Ovary (tissue), 9 donors: ENCODE measurements around the gene SCEL. TPM values are rescaled to one million over a fixed set of nuclear protein-coding genes. Genes with fewer than 3 reads are reported as not detected.

Experiments
- DNase-seq, 5 donors: peaks; one replicate each; pipeline ENCODE4 v3.0.0-alpha.2; 2019 to 2020
- H3K27ac ChIP-seq, 2 donors: fragments of 200-600 bp; one replicate each; pipeline versions ENCODE4 v1.5.1 to v1.8.0; 2019 to 2022
- H3K27me3 ChIP-seq: fragments of 200-600 bp; one replicate; pipeline ENCODE4 v1.8.0; 2022
- H3K36me3 ChIP-seq: fragments of 200-600 bp; sonication (generic); one replicate; pipeline ENCODE4 v1.5.1; 2019
- H3K4me1 ChIP-seq: one replicate; pipeline ENCODE4 v1.8.1; 2013; ENCODE audit warnings: mild to moderate bottlenecking, moderate library complexity; ENCODE audit not compliant: insufficient read depth
- H3K4me3 ChIP-seq: fragments of 200-600 bp; sonication (generic); one replicate; pipeline ENCODE4 v1.5.1; 2017
- H3K9me3 ChIP-seq, 2 donors: fragments of 200-600 bp in 1 of 2; sonication (generic) in 1 of 2; one replicate each; pipeline versions ENCODE4 v1.5.1 to v1.8.1; 2013 to 2019; ENCODE audit warnings: mild to moderate bottlenecking in 1 of 2, moderate library complexity in 1 of 2
- CTCF ChIP-seq, 3 donors: fragments of 450-650 bp in 2 of 3; fragments of 200-600 bp in 1 of 3; IDR thresholded peaks; one replicate each; pipeline versions ENCODE4 v1.5.1 to v1.8.0; 2016 to 2022; ENCODE audit warnings: antibody characterized with exemption in 3 of 3, mild to moderate bottlenecking in 1 of 3
- EP300 ChIP-seq: sonication (generic); formaldehyde crosslinking; IDR thresholded peaks from one replicate; pipeline ENCODE4 v1.6.1; 2017; ENCODE audit warnings: antibody characterized with exemption
- POLR2A ChIP-seq: fragments of 450-650 bp; IDR thresholded peaks from one replicate; pipeline ENCODE4 v1.6.1; 2017; ENCODE audit warnings: antibody characterized with exemption, mild to moderate bottlenecking, moderate library complexity
- WGBS, 3 donors: extraction: QIAGEN DNeasy Blood & Tissue Kit in 1 of 3; methylation state at CpG; one replicate each; pipeline versions ENCODE4 v1.1.5 to v1.1.7; 2013 to 2017; 5-methylcytosine and 5-hydroxymethylcytosine counted together
- intact Hi-C, 4 donors: fragments of 100-400 bp; cut with DNase I; formaldehyde crosslinking; loops; one replicate each; pipeline versions ENCODE4 v1.11.0 to v1.15.1; 2022 to 2023
- polyA plus RNA-seq, 2 donors: library from polyadenylated mRNA; stranded (reverse); fragments of 200-250 nt in 1 of 2; fragments of 350-450 nt in 1 of 2; fragmentation: Illumina TruSeq in 1 of 2; extraction: RNeasy Lipid Tissue Mini Kit (QIAGEN cat#74804) in 1 of 2; gene quantifications; one replicate each; pipeline ENCODE4 v1.2.3, GENCODE V29; 2013 to 2014
- total RNA-seq, 7 donors: library from RNA; depleted of rRNA in 2 of 7; stranded (reverse); fragments of >200 nt in 2 of 7; fragmentation: NEBNext Ultra II Directional in 3 of 7; extraction: Animal tissue kit (Norgen Biotek cat#: 25700) in 3 of 7; gene quantifications; one replicate each; pipeline versions ENCODE4 v1.1.0 to v1.2.4, GENCODE V29; 2016 to 2023
- donor health status: DM: no; HTN: no; CAD: no; lungs with moderate emphysema.
- donor health status: DM: no; HTN: no; CAD: no.
- donor health status: Bipolar disorder and iron deficiency.
- donor health status: DM: yes; HTN: yes; CAD: no.
- donor health status: DM: no; HTN: no; CAD: no.
- donor health status: DM: yes; HTN: yes; CAD: no.

SCEL gene
- total and polyA plus RNA-seq, 9 donors, result 0.04 TPM; not detected in 8

GRCh38 chr13:77511552-77511951, 24.0 kb upstream of the SCEL start:
- Histone ChIP-seq H3K4me1 (no peaks in the 10 kb centered on the region), H3K27ac (no peak overlapping the region), H3K4me3 (no peak overlapping the region), H3K9me3 (no peaks in the 10 kb centered on the region), H3K36me3 (no peaks in the 10 kb centered on the region), H3K27me3 (no peaks in the 10 kb centered on the region)
- intact Hi-C loops, result no loop called here
- 62 to 75% (median 71%) methylated on average over 5 of the region's 5 CpGs for WGBS, 3 donors
- DNase-seq, result no peak
- no peak for TF ChIP-seq CTCF (IDR thresholded peaks at IDR 0.05)
- TF ChIP-seq EP300, result no peak
- TF ChIP-seq POLR2A, result no peak

DNA sequence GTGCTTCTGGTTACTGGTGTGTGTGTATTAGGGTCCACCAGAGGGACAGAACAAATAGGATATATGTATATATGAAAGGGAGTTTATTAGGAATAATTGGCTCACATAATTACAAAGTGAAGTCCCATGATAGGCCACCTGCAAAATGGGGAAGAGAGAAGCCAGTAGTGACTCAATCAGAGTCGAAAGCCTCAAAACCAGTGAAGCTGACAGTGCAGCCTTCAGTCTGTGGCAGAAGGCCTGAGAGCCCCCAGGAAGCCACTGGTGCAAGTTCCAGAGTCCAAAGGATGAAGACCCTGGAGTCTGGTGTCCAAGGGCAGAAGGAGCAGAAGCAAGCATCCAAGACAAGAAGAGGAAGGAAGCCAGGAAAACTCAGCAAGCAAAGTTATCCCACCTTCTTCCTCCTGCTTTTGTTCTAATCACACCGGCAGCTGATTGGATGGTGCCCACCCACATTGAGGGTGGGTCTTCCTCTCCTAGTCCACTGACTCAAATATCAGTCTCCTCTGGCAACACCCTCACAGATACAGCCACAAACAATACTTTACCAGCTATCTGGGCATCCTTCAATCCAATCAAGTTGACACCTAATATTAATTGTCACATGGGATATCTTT, 21.7 kb upstream of the SCEL start:
- DNase-seq, result no peak
- H3K9me3 ChIP-seq, result no peaks in the 10 kb centered on the region
- H3K36me3 ChIP-seq, result no peaks in the 10 kb centered on the region
- no peak for TF ChIP-seq EP300
- TF ChIP-seq CTCF (IDR thresholded peaks at IDR 0.05), result no peak
- no peak for TF ChIP-seq POLR2A
- no peaks in the 10 kb centered on the region for H3K4me1 ChIP-seq
- H3K27me3 ChIP-seq, result no peaks in the 10 kb centered on the region
- intact Hi-C loops, result no loop called here
- WGBS, 3 donors, result 81 to 94% (median 88%) methylated on average over 2 of the region's 2 CpGs
- H3K27ac ChIP-seq, result no peak overlapping the region
- no peak overlapping the region for H3K4me3 ChIP-seq

DNA sequence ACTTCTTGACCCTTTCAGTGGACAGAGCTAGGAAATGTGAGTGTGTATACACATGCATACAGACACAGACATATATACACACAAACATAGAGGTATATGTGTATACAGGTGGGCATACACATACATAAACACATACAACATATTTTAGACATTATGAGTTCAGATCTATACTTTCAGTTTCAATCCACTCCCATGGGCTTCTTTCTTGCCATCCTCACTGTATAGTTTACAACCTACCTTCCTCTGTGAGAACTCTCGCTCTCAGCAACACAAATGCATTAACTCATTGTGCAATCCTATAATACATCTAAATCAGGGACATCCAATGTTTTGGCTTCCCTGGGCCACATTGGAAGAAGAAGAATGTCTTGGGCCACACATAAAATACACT, 21.2 kb upstream of the SCEL start:
- Histone ChIP-seq H3K4me1 (no peaks in the 10 kb centered on the region), H3K9me3 (no peaks in the 10 kb centered on the region), H3K27ac (no peak overlapping the region), H3K36me3 (no peaks in the 10 kb centered on the region), H3K27me3 (no peaks in the 10 kb centered on the region), H3K4me3 (no peak overlapping the region)
- DNase-seq, result no peak
- intact Hi-C loops, result no loop called here
- WGBS, 3 donors, result 0 to 50% (median 47%) methylated on average over 1 of the region's 1 CpG
- TF ChIP-seq CTCF (IDR thresholded peaks at IDR 0.05) (no peak), POLR2A (no peak), EP300 (no peak)

- Histone ChIP-seq H3K27me3 (no peaks in the 10 kb centered on the region), H3K9me3 (no peaks in the 10 kb centered on the region), H3K4me1 (no peaks in the 10 kb centered on the region), H3K4me3 (no peak overlapping the region), H3K27ac (no peak overlapping the region), H3K36me3 (no peaks in the 10 kb centered on the region)
- intact Hi-C loops, result no loop called here
- TF ChIP-seq POLR2A (no peak), EP300 (no peak), CTCF (IDR thresholded peaks at IDR 0.05) (no peak)
- WGBS, 3 donors, result 66 to 79% (median 75%) methylated on average over 2 of the region's 2 CpGs
- DNase-seq, result no peak
Measured at GRCh38 chr13:77515785-77516184, 19.7 kb upstream of the SCEL start.
